ENCODE data around the gene MTG2.

DNA sequence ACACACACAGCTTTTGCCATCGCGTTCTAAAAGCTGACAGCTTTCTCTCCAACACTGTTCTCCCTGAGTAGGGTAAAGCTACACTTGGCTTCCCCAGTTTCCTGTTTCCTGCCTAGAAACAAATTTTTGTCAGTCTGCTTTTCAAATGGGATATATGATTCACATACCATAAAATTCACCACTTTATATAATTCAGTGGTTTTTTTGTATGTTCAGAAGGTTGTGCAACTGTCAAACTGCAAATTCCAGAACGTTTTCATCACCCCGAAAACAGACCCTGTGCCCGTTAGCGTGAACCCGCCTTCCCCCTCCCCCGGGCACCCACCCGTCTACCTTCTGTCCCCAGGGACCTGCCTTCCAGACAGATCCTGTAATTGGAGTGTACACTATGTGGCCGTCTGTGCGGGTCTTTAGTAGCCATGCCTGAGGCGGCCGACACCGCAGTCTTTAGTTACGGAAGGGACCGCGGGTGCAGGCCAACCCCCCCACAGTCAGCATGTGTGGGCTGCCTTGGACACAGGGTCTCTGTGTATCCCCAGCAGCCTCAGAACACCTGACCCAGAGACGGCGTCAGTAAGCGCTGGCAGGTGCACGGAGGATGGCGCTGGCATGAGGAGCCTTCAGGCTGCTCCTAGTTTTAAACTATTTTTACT is 20.7 kb downstream of the MTG2 start:
- TF ChIP-seq EZH2 (IDR thresholded peaks at IDR 0.05; ENCODE audit: low read length) = no peak
- TF ChIP-seq, protein P1, sequence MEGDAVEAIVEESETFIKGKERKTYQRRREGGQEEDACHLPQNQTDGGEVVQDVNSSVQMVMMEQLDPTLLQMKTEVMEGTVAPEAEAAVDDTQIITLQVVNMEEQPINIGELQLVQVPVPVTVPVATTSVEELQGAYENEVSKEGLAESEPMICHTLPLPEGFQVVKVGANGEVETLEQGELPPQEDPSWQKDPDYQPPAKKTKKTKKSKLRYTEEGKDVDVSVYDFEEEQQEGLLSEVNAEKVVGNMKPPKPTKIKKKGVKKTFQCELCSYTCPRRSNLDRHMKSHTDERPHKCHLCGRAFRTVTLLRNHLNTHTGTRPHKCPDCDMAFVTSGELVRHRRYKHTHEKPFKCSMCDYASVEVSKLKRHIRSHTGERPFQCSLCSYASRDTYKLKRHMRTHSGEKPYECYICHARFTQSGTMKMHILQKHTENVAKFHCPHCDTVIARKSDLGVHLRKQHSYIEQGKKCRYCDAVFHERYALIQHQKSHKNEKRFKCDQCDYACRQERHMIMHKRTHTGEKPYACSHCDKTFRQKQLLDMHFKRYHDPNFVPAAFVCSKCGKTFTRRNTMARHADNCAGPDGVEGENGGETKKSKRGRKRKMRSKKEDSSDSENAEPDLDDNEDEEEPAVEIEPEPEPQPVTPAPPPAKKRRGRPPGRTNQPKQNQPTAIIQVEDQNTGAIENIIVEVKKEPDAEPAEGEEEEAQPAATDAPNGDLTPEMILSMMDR (optimal IDR thresholded peaks at IDR 0.05 in 1 of 3, IDR thresholded peaks at IDR 0.05 in 1 of 3, conservative IDR thresholded peaks at IDR 0.05 in 1 of 3; ENCODE audit: extremely low read depth in 1 of 3, insufficient read depth in 2 of 3, low read length in 3 of 3) = no peak

Data from keratinocyte (primary cell).